ENCODE results near the gene SPCS1. TPM values are rescaled to one million over a fixed set of nuclear protein-coding genes. Genes with fewer than 3 reads are reported as not detected.

The SPCS1 gene
- 51.5 and 52.5 TPM in 2 replicates for total RNA-seq

DNA sequence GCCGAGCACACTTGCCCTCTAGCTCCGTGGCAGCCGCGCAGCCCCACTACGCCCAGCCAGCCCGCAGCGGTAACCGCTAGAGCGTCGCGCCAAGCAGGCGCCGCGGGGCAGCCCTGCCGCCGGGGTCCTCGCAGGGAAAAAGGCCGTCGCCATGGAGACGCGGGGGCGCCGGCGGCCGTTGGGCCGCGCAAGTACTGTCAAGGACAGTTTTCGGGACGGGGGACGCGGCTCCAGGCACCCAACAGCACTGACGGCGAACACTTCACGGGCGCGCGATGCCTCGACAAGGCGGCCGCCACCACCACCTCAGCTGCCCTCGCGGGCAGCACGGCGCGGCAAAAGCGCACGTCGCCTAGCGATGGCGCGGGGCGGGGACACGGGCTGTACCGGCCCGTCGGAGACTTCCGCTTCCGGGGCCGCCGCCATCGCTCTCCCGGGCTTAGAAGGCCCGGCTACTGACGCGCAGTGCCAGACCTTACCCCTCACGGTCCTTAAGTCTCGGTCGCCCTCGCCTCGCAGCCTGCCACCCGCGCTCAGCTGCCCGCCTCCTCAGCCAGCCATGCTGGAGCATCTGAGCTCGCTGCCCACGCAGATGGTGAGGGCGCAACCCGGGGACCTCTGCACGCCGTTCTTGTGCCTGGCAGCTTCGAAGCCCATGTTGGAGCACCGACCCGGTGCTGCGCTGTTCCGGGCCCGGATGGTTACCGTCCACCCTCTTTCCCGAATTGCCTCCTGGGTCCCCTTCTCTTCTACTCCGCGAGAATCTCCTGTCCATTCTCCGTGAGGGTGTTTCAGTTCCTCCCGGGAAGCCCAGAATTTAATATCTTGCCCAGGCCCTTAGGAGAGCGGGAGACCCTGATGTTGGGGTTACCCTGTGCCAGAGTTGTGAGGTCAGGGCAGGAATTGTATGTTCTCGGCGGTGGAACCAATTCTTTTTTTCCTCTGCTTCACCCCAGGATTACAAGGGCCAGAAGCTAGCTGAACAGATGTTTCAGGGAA lies at the start of gene SPCS1, which contains the start of gene GLT8D1:
Gene SPCS1 (plus strand): TSS at position 419 of the 999 bp plus-strand sequence. CDS start 141 bp downstream, at position 560.
Gene GLT8D1 (minus strand): TSS at position 104 of the 999 bp plus-strand sequence. CDS start 5,331 bp downstream, outside the sequence.

GRCh38 chr3:52685709-52686691 lies 19.9 kb upstream of the SPCS1 start, which contains the start of the genes GNL3 and PBRM1:
Gene GNL3 (plus strand): TSS chr3:52686032. CDS start chr3:52686093, 61 bp downstream.
Gene PBRM1 (minus strand): TSS chr3:52685913.

Other genes with a start within 250 kb of the SPCS1 start
- 2.5 and 6.5 TPM in 2 replicates for gene STAB1, start 210.8 kb upstream of the SPCS1 start, total RNA-seq
- 47.2 and 59.3 TPM in 2 replicates for gene NT5DC2, start 172.2 kb upstream of the SPCS1 start, total RNA-seq
- gene UQCC5, start 169.5 kb upstream of the SPCS1 start, total RNA-seq, result 6.7 and 12.0 TPM in 2 replicates
- 56.4 and 66.8 TPM in 2 replicates for gene PBRM1, start 20.2 kb upstream of the SPCS1 start, total RNA-seq
- 100 and 106 TPM in 2 replicates for gene GNL3, start 20.1 kb upstream of the SPCS1 start, total RNA-seq
- 120 and 126 TPM in 2 replicates for gene GLT8D1, start 315 bp upstream of the SPCS1 start, total RNA-seq
- gene NEK4, start 64.8 kb downstream of the SPCS1 start, total RNA-seq, result 34.1 and 38.2 TPM in 2 replicates
- gene ITIH1, start 71.5 kb downstream of the SPCS1 start, total RNA-seq, result 0.40 and 0.56 TPM in 2 replicates
- gene ITIH3, start 88.7 kb downstream of the SPCS1 start, total RNA-seq, result 1.1 and 2.8 TPM in 2 replicates
- gene ITIH4, start 124.6 kb downstream of the SPCS1 start, total RNA-seq, result 2.6 and 4.8 TPM in 2 replicates
- gene MUSTN1, start 128.9 kb downstream of the SPCS1 start, total RNA-seq, result not detected in 2 replicates
- gene STIMATE, start 191.4 kb downstream of the SPCS1 start, total RNA-seq, result 15.8 and 16.5 TPM in 2 replicates

All from aortic smooth muscle cell (primary cell).